HG03558 (cell line): ENCODE results near the gene ZNF417.
"Not testable (repeated sequence)": the region's sequence is repeated elsewhere in the genome, so short reads cannot be mapped to it uniquely, and the experiment has no call there.

ENCODE experiments used
- ATAC-seq: cut with Tn5 transposase; IDR thresholded peaks from one replicate; pipeline ENCODE4 v1.9.1; 2021; ENCODE audit warnings: moderate number of reproducible peaks; ENCODE audit not compliant: unreplicated experiment; ENCODE audit errors: extremely low read depth

The ZNF417 gene

DNA sequence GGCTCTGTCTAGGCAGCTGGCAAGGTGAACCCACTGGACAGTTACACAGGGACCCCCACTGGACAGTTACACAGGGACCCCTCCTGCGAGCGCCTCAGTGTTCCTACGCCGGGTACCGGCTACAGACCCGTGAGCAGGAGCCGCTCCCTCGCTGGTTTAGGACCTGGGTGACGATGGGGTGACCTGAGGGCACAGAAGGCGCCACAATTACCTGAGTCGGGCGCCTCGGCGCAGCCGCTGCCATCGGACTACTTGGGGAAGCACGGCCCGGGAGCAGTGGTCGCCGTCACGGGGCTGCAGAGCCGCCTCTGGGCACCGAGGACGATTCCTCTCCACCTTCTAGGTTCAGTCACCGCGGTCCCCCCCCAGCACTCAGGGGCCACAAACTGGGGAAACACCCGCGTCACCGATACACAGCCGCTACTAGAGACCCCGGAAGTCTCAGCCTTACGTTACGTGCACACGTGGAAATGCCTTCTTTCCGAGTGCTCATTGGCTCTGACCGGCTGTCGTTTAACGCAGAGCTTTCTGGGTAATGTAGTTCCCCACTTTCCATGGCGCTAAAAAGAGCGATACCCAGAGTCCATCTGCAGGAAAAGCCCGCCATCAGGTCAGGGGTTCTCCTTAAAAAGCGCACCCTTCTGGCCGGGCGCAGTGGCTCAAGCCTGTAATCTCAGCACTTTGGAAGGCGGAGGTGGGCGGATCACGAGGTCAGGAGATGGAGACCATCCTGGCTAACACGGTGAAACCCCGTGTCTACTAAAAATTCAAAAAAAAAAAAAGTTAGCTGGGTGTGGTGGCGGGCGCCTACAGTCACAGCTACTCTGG, at the start of gene ZNF417:
TSS of gene ZNF417 (minus strand) at position 425 of the 828 bp plus-strand sequence. CDS start at position 244, 181 bp downstream.
- peak; percentile 84 for ATAC-seq

DNA sequence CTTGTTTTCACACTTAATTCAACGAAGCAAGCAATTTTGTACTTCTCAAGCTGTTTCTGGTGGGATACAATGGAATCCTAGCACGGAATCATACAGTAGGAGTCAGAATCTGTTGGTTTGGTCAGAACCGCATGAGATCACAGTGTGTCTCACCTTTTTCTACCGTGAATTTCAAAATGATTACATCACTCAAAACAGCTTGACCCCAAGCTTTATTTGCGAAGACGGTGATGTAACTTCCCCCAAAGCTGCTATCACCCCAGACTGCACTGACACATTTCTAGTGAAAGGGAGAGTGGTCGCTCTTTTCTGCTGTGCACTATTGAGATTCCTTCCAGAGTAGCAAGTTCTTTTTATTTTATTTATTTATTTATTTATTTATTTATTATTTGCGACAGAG, 48.4 kb upstream of the ZNF417 start:
- no peak for ATAC-seq

DNA sequence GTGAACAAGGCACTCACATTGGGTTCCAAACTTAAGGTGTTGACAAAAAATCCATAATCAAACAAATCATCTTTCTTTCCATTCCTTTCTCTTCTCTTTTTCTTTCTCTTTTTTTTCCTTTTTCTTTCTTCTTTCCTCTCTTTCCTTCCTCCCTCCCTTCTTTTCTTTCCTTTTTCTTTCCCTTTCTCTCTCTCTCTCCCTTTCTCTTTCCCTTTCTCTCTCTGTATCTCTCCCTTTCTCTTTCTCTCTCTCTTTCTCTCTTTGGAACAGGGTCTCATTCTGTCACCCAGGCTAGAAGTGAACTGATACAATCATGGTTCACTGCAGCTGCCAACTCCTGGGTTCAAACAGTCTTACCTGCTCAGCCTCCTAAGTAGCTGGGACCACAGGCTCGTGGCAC, 45.4 kb upstream of the ZNF417 start:
- no peak for ATAC-seq

DNA sequence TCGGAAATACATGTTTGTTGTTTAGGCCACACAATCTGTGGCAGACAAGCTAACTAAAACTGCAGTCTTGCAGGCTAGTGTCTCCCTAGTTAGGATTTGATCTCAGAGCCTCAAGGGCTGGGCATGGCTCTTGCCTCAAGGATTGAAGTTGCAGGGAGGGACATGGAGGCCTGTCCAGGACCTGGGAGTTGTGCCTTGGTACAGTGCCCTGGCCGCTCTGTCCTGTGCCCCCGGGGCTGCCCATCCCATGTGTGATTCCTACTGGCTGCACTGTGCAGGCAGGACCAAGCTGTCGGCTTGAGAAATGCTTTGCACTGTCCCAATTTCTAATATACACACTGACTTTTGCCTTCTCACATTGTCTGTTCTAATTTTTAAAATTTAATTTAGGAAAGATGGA, 38.6 kb upstream of the ZNF417 start:
- no peak for ATAC-seq

DNA sequence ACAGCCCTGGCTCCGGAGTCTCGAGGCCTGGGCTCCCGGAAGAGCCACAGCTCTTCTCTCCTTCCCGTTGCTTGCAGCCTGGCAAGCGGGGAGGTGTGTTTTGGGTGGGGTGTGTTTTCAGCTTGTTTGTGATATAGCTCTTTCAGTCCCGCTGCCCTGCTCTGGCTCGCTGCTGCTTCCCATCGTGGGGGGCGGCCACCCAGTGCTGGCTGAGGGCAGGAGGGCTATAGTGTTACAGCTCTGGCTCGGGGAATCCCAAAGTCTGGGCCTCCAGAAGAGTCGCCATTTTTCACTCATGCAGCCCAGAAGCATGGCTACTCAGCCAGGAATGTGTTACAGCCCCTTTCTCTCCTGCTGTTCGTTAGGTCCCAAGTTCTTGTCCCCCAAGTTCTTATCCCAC, 33.3 kb upstream of the ZNF417 start:
- no peak for ATAC-seq

- ATAC-seq, result no peak
Measured at GRCh38 chr19:57949296-57949695, 32.9 kb upstream of the ZNF417 start.

DNA sequence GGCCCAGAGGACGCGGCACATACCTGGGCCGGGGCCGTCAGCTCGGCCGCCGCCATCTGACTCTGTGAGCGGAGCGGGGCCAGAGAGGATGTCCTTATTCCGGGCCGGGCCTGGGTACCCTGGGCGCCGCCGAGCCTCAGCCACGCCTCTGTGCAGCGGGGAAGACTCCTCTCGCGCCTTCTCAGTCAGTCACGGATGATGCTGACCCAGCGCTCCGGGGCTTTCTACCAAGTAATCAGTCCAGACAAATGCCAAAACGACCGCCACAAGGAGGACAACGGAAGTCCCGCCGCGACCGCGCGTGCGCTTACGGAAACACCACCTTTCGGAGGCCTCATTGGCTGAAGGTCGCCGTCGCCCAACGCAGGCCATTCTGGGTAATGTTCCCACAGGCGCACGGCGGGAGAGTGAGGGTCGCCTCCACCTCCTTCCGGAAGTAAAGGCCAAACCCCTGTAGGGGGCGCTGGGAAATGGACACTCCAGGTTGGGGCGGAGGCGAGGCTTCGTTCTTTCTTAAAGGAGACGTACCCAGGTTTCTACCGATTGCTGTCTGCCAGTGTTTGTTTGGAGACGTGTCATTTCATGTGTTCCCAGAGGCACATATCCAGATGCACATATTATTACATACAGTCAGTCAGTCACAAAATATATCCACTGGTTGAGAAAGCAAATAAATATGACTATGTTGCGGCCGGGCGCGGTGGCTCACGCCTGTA, 31.2 kb upstream of the ZNF417 start, which contains the start of gene ZNF256:
TSS of gene ZNF256 (minus strand) at position 288 of the 716 bp plus-strand sequence. CDS start at position 56, 232 bp downstream.
- ATAC-seq, result peak; percentile 71

DNA sequence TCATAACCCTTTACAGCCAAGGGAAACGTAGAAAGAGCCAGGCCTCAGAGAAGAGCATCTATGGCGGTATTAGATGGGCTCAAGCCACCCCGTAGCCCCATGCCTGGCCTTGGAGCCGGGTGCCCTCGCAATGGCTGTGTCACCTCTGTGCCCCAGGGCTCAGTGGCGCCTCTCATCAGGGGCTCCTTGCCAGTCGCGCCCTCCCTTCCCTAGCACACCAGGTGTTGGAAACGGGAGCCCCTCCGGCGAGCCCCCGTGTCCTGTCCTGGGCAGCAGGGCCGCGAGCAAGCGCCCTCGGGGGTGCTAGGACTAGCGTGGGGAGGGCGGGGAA, 30.7 kb upstream of the ZNF417 start:
- ATAC-seq, result no peak

GRCh38 chr19:57946316-57946715, 29.9 kb upstream of the ZNF417 start:
- no peak for ATAC-seq

GRCh38 chr19:57941593-57941992, 25.2 kb upstream of the ZNF417 start:
- ATAC-seq, result no peak

DNA sequence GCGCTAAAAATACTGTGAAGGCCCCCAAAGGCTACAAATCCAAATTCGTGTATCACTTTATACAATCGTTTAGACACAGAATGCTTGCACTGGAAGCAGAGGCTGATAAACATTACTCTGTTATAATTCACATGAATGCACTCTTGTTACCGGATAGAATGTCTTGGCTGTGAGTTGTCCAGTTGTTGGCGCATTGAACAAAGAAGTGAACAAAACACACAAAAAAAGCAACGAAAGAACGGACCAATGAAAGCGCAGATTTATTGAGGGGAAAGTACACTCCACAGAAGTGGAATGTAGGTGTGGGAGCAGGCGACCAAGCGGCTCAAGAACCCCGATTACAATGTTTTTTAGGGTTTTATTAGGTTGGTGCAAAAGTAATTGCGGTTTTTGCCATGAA, 19.3 kb upstream of the ZNF417 start:
- ATAC-seq, result no peak

DNA sequence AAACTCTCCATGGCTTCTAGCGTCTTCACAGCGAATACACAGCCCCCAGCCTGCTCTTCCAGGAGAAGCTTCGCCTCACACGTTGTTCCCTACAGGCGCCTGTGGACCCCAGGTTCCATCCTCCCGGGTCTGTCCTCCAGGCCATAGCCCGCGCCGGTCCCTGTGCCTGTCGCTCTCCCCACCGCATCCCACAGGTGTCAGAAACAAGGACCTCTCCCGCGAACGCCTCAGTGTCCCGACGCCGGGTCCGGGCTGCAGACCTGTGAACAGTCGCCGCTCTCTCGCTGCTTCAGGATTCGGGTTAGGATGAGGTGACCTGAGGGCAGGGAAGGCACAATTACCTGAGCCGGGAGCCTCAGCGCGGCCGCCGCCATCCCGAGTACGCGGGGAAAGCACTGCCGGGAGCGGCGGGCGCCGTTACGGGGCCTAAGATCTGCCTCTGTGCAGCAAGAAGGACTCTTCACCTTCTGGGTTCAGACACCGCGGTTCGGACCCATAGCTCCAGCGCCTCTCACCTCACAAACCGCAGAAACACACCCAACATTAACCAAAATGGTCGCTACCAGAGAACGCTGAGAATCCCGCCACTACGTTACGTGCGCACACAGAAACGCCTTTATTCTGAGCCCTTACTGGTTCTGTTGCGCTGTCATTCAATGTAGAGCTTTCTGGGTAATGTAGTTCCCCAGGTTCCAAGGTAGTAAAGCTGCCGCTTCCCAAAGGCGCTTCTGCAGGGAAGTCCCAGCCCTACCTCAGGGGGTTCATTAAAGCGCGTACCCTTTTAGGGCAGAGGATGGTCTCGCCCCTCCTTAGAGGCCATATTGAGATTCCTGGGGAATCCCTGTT, 18.7 kb upstream of the ZNF417 start, which contains the start of gene ZNF418:
TSS of gene ZNF418 (minus strand) at position 583 of the 846 bp plus-strand sequence. CDS start 1,580 bp downstream, outside the sequence.
- no peak for ATAC-seq

DNA sequence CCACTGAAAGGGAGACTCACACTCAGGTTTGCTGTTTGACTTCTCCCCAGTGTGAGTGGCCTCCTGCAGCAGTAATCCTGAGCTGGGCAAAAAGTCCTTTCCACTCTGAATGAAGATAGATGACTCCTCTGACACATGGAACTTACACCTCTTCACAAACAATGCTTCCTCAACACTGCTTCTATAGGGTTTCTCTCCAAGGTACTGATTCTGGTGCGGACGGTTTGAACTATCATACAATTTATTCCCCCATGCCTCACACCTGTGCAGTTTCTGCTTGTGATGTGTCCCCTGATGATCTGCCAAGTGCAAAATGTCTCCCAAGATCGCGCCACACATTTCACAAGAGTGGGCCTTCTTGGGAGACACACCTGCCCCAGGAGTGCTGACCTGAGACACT, 11.2 kb upstream of the ZNF417 start:
- ATAC-seq, result no peak

- ATAC-seq, result no peak
Measured at GRCh38 chr19:57914531-57914930, 1.9 kb downstream of the ZNF417 start.

DNA sequence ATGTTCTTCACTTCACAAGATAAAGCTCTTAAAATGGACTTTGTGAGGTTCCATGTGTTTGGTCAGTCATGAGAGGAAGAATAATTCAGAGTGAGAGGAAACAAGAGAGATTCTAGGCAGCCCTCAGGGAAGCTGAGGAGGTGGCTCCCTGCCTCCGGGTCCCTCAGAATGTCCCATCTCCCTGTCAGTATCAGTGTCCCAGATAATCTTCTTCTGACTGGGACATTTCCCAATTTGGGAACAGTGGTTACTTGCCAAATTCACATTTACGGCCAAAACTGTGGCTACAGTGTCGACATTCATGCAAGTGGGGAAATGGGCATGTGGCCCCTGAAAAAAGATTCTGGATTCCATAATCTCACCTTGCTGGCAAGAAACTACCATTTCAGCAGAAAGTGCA, 9.0 kb downstream of the ZNF417 start:
- no peak for ATAC-seq

DNA sequence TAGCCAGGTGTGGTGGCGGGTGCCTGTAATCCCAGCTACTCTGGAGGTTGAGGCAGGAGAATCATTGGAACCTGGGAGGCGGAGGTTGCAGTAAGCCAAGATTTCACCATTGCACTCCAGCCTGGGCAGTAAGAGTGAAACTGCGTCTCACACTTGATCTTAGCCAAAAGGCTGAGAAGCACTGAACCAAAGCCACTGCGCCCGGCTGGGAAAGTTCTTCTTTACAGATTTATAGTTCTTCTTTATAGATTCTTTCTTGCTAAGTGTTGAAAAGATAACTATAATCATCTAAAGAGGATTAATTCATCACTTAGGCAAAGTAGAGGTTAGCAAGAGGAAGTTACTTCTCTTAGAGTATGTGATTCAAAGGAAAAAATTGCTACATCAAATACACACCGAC, 11.1 kb downstream of the ZNF417 start:
- ATAC-seq, result no peak

DNA sequence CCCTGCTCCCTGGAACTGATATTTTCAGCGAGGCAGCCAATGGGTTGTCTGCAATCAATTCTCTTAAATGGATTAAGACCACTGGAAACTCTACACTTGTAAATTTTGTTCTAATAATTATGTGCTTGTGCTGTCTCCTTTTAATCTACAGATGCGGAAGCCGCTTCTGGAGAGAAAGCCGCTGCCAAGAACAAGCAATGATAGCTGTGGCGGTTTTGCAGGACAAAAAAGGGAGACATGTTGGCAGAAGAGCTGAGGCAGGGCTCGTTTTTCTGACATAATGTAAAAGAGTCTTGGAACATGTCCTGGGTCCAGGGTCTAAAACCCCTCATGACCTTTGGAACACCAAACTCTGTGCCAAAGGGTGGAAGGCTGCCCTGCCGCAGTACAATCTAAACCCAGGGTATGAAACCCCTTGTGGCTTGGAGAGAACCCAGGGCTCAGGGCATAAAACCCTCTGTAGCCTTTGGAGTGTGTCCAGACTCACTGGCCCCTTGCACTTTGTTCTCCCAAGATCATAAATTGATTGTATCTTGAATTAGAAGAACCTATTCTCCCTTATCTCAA, 12.7 kb downstream of the ZNF417 start:
- ATAC-seq, result no peak

DNA sequence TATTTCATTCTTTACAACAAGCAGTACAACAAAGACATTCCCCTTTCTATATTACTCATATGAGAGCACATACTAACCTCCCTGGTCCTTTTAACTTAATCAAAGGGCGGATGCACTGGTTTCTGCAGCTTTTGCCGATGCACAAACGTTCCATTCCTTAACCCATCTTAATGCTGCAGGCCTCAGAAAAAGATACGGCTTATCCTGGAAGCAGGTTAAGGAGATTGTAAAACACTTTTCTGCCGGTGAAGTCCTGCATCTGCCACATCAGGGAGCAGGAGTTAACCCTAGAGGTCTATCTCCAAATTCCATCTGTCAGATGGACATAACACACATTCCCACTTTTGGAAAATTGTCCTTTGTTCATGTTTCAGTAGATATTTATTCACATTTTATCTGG, 16.1 kb downstream of the ZNF417 start:
- no peak for ATAC-seq

DNA sequence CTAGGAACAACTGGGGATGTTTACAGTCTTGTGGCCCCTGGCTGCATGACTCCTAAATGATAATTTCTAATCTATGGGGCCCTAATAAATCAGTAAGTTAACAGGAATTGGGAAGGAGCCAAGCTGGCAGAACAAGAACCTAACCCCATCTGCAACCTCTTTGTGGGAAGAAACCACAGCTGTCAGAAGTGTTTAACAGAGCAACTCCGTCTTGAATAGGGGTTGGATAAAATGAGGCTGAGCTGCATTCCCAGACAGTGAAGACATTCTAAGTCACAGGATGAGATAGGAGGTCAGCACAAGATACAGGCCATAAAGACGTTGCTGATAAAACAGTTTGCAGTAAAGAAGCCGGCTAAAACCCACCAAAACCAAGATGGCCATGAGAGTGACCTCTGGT, 25.7 kb downstream of the ZNF417 start:
- not testable (repeated sequence) for ATAC-seq

DNA sequence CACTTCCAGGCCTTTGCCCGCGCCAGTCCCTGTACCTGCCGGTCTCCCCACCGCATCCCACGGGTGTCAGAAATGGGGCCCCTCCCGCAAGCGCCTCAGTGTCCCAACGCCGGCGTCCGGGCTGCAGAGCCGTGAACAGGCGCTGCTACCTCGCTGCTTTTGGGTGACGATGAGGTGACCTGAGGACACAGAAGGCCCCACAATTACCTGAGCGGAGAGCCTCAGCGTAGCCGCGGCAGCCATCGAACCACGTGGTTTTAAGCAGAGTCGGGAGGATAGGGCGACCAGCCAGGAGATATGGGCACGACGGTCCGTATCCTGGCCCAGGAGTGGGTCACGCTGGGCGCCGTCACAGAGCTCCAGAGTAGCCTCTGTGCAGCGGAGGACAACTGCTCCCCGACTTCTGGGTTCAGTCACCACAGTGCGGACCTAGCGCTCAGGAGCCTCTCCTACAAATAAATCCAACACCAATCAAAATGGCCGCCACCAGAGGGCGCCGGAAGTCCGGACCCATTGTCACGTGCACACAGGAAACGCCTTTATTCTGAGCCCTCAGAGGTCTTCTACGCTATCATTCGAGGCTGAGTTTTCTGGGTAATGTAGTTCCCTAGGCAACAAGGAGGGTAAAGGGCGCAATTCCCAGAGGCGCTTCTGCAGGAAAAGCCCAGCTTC, 27.7 kb downstream of the ZNF417 start, which contains the start of gene ZNF814:
TSS of gene ZNF814 (minus strand) at position 478 of the 672 bp plus-strand sequence. CDS start at position 243, 235 bp downstream.
- no peak for ATAC-seq
